HEK293 (cell line): ENCODE measurements around the gene TBC1D5.

ENCODE experiments used
- CTCF ChIA-PET: fragments of 350-600 bp; formaldehyde crosslinking; extraction: SDS; loops from one replicate; lab custom pipeline; 2021; ENCODE audit warnings: antibody characterized with exemption; lab: Yijun Ruan, JAX
- POLR2A ChIA-PET: fragments of 300-600 bp; formaldehyde crosslinking; extraction: SDS; loops from one replicate; lab custom pipeline; 2020; ENCODE audit warnings: antibody characterized with exemption, inconsistent platforms; lab: Yijun Ruan, JAX
- H3K27ac ChIP-seq: fragments of 200-500 bp; sonication (Bioruptor generic); 2 replicates; pipeline ENCODE4 v1.5.1; 2014; ENCODE audit warnings: low read depth, low read length, control low read depth, inconsistent platforms; ENCODE audit errors: extremely low read depth
- H3K36me3 ChIP-seq, 2 experiments: fragments of 200-500 bp in 1 of 2; sonication (Bioruptor generic) in 1 of 2; 1 replicate in 1 of 2; 2 replicates in 1 of 2; pipeline ENCODE4 v1.5.1; 2014 to 2017; ENCODE audit warnings: inconsistent platforms in 2 of 2, low read length in 2 of 2; ENCODE audit not compliant: control insufficient read depth in 2 of 2, insufficient read depth in 1 of 2
- H3K4me1 ChIP-seq: fragments of 200-500 bp; sonication (Bioruptor generic); 2 replicates; pipeline ENCODE4 v1.5.1; 2014; ENCODE audit warnings: mild to moderate bottlenecking, low read length, inconsistent platforms; ENCODE audit not compliant: control insufficient read depth, insufficient read depth
- H3K4me3 ChIP-seq: 2 replicates; pipeline ENCODE4 v1.5.1; 2011; ENCODE audit warnings: low read depth, mild to moderate bottlenecking, control low read depth, low read length, moderate library complexity
- H3K9me3 ChIP-seq: fragments of 200-500 bp; sonication (Bioruptor generic); 2 replicates; pipeline ENCODE4 v1.5.1; 2014; ENCODE audit warnings: low read depth, low read length, inconsistent platforms; ENCODE audit not compliant: control insufficient read depth, insufficient read depth
- KLF16 ChIP-seq: fragments of 450-650 bp; formaldehyde crosslinking; IDR thresholded peaks from 2 replicates; pipeline ENCODE4 v1.5.1; 2017; ENCODE audit warnings: missing biosample characterization, missing genetic modification characterization
- KLF7 ChIP-seq: fragments of 450-650 bp; formaldehyde crosslinking; IDR thresholded peaks from 2 replicates; pipeline ENCODE4 v1.5.1; 2016; ENCODE audit warnings: missing biosample characterization, missing genetic modification characterization, borderline replicate concordance
- SCRT2 ChIP-seq: fragments of 450-650 bp; formaldehyde crosslinking; IDR thresholded peaks from 2 replicates; pipeline ENCODE4 v1.5.1; 2016; ENCODE audit warnings: missing biosample characterization, missing genetic modification characterization
- TCF7L2 ChIP-seq: IDR thresholded peaks from 2 replicates; pipeline ENCODE4 v1.6.1; 2011; ENCODE audit warnings: low read depth, mild to moderate bottlenecking, inconsistent platforms, low read length, moderate library complexity, borderline replicate concordance
- ZBTB20 ChIP-seq: fragments of 450-650 bp; formaldehyde crosslinking; IDR thresholded peaks from 2 replicates; pipeline ENCODE4 v1.5.1; 2016; ENCODE audit warnings: missing biosample characterization, missing genetic modification characterization
- ZNF169 ChIP-seq: fragments of 450-650 bp; formaldehyde crosslinking; IDR thresholded peaks from 2 replicates; pipeline ENCODE4 v1.5.1; 2016; ENCODE audit warnings: missing biosample characterization, missing genetic modification characterization
- ZNF2 ChIP-seq: fragments of 450-650 bp; formaldehyde crosslinking; IDR thresholded peaks from 2 replicates; pipeline ENCODE4 v1.5.1; 2016; ENCODE audit warnings: missing biosample characterization, missing genetic modification characterization
- ZNF248 ChIP-seq: fragments of 450-650 bp; formaldehyde crosslinking; IDR thresholded peaks from 2 replicates; pipeline ENCODE4 v1.5.1; 2017; ENCODE audit warnings: missing biosample characterization, missing genetic modification characterization
- ZNF274 ChIP-seq, 2 experiments: fragments of 200-500 bp in 1 of 2; fragments of 450-650 bp in 1 of 2; sonication (Bioruptor generic) in 1 of 2; formaldehyde crosslinking in 1 of 2; IDR thresholded peaks; 2 replicates each; pipeline versions ENCODE4 v1.5.1 to v1.6.1; 2014 to 2016; ENCODE audit warnings: borderline replicate concordance in 1 of 2, inconsistent platforms in 1 of 2, low read length in 1 of 2, missing biosample characterization in 1 of 2, missing genetic modification characterization in 1 of 2
- ZNF350 ChIP-seq: fragments of 450-650 bp; formaldehyde crosslinking; IDR thresholded peaks from 2 replicates; pipeline ENCODE4 v1.5.0; 2017; ENCODE audit warnings: missing biosample characterization, mild to moderate bottlenecking, missing genetic modification characterization
- ZNF521 ChIP-seq: fragments of 450-650 bp; formaldehyde crosslinking; IDR thresholded peaks from 2 replicates; pipeline ENCODE4 v1.5.1; 2017; ENCODE audit warnings: missing biosample characterization, mild to moderate bottlenecking, missing genetic modification characterization
- ZNF529 ChIP-seq: fragments of 450-650 bp; formaldehyde crosslinking; IDR thresholded peaks from 2 replicates; pipeline ENCODE4 v1.5.1; 2017; ENCODE audit warnings: missing genetic modification characterization, missing biosample characterization; ENCODE audit not compliant: insufficient replicate concordance
- ZNF600 ChIP-seq: fragments of 450-650 bp; formaldehyde crosslinking; IDR thresholded peaks from 2 replicates; pipeline ENCODE4 v1.5.1; 2016; ENCODE audit warnings: missing biosample characterization, missing genetic modification characterization
- ZNF621 ChIP-seq: fragments of 450-650 bp; formaldehyde crosslinking; IDR thresholded peaks from 2 replicates; pipeline ENCODE4 v1.5.1; 2017; ENCODE audit warnings: missing biosample characterization, missing genetic modification characterization
- ZNF629 ChIP-seq: fragments of 450-650 bp; formaldehyde crosslinking; IDR thresholded peaks from 2 replicates; pipeline ENCODE4 v1.5.1; 2017; ENCODE audit warnings: missing biosample characterization, missing genetic modification characterization
- ZNF701 ChIP-seq: fragments of 450-650 bp; formaldehyde crosslinking; IDR thresholded peaks from 2 replicates; pipeline ENCODE4 v1.5.1; 2016; ENCODE audit warnings: missing biosample characterization, missing genetic modification characterization
- ZNF768 ChIP-seq: fragments of 450-650 bp; formaldehyde crosslinking; IDR thresholded peaks from 2 replicates; pipeline ENCODE4 v1.5.1; 2018; ENCODE audit warnings: missing biosample characterization, mild to moderate bottlenecking, missing genetic modification characterization
- ZNF777 ChIP-seq: fragments of 450-650 bp; formaldehyde crosslinking; IDR thresholded peaks from 2 replicates; pipeline ENCODE4 v1.5.1; 2017; ENCODE audit warnings: missing biosample characterization, missing genetic modification characterization, borderline replicate concordance
- TF ChIP-seq, protein P1 (sequence below): fragments of 450-650 bp; formaldehyde crosslinking; IDR thresholded peaks from 2 replicates; pipeline ENCODE4 v1.5.1; 2017; ENCODE audit warnings: missing biosample characterization, missing genetic modification characterization
- TF ChIP-seq, protein P2 (sequence below): fragments of 450-650 bp; IDR thresholded peaks from 2 replicates; pipeline ENCODE4 v1.5.1; 2018; ENCODE audit warnings: missing biosample characterization, missing genetic modification characterization
- TF ChIP-seq, protein P3 (sequence below): fragments of 450-650 bp; formaldehyde crosslinking; IDR thresholded peaks from 2 replicates; pipeline ENCODE4 v1.5.1; 2016; ENCODE audit warnings: missing biosample characterization, missing genetic modification characterization
- TF ChIP-seq, protein P4 (sequence below): fragments of 450-650 bp; formaldehyde crosslinking; IDR thresholded peaks from 2 replicates; pipeline ENCODE4 v1.5.1; 2016; ENCODE audit warnings: missing biosample characterization, missing genetic modification characterization

The TBC1D5 gene

DNA sequence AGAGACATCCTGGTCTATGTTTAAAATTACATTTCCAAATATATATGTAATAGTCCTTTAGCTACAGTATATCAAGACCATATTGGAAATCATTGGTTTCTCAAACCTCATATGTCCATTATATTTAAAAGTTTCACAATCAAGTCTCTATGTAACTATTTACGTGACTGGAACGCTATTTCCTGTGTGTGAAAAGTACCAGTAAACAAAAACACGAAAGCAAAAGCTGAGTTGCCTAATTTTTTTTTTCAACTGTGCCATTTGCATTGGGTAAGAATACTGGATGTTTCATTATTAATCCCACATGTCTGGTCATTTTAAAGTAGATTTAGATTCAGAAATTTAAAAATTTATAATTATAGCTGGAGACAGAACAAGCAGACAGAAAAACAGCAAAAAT is 381.4 kb downstream of the TBC1D5 start (continued):
- TF ChIP-seq, protein P1, sequence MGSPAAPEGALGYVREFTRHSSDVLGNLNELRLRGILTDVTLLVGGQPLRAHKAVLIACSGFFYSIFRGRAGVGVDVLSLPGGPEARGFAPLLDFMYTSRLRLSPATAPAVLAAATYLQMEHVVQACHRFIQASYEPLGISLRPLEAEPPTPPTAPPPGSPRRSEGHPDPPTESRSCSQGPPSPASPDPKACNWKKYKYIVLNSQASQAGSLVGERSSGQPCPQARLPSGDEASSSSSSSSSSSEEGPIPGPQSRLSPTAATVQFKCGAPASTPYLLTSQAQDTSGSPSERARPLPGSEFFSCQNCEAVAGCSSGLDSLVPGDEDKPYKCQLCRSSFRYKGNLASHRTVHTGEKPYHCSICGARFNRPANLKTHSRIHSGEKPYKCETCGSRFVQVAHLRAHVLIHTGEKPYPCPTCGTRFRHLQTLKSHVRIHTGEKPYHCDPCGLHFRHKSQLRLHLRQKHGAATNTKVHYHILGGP (tag by site-specific recombination) = no peak
- TF ChIP-seq ZNF629 (tag by site-specific recombination) = no peak
- no peak for TF ChIP-seq ZNF529 (tag by site-specific recombination)

DNA sequence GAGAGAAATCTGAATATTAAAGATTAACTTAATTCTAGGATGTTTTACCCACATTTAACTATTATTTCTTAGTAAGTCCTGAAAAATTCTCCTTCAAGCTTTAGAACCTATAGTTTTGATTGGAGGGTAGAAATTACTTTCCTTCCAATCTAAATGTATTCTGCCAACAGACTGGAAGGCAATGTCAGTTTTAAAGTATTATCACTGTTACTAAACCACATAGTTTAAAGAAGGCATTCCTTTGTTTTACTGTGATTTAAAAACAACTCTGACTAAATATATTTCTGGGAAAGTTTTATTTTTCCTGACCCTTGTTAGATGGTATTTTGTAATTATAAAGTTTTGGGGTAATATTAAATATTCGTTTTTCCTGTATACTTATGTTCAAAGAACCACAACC is 382.5 kb downstream of the TBC1D5 start:
- H3K4me1 ChIP-seq = no peaks in the 10 kb centered on the region
- no peaks in the 10 kb centered on the region for H3K9me3 ChIP-seq
- no peak overlapping the region for H3K27ac ChIP-seq
- POLR2A ChIA-PET = no interaction called here
- CTCF ChIA-PET = no interaction called here
- no peaks in the 10 kb centered on the region for H3K36me3 ChIP-seq
- TF ChIP-seq, protein P2, sequence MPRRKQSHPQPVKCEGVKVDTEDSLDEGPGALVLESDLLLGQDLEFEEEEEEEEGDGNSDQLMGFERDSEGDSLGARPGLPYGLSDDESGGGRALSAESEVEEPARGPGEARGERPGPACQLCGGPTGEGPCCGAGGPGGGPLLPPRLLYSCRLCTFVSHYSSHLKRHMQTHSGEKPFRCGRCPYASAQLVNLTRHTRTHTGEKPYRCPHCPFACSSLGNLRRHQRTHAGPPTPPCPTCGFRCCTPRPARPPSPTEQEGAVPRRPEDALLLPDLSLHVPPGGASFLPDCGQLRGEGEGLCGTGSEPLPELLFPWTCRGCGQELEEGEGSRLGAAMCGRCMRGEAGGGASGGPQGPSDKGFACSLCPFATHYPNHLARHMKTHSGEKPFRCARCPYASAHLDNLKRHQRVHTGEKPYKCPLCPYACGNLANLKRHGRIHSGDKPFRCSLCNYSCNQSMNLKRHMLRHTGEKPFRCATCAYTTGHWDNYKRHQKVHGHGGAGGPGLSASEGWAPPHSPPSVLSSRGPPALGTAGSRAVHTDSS (tag by site-specific recombination) = no peak
- TF ChIP-seq ZNF248 (tag by site-specific recombination) (no peak), ZBTB20 (tag by site-specific recombination) (no peak), ZNF274 (IDR thresholded peaks at IDR 0.05; ENCODE audit: low read length) (no peak), ZNF274 (tag by site-specific recombination; IDR thresholded peaks at IDR 0.05; ENCODE audit: borderline replicate concordance) (no peak), ZNF768 (tag by site-specific recombination) (no peak), ZNF169 (tag by site-specific recombination) (no peak), KLF16 (tag by site-specific recombination) (no peak), ZNF350 (tag by site-specific recombination) (no peak), ZNF521 (tag by site-specific recombination) (no peak)
- no peak overlapping the region for H3K4me3 ChIP-seq

DNA sequence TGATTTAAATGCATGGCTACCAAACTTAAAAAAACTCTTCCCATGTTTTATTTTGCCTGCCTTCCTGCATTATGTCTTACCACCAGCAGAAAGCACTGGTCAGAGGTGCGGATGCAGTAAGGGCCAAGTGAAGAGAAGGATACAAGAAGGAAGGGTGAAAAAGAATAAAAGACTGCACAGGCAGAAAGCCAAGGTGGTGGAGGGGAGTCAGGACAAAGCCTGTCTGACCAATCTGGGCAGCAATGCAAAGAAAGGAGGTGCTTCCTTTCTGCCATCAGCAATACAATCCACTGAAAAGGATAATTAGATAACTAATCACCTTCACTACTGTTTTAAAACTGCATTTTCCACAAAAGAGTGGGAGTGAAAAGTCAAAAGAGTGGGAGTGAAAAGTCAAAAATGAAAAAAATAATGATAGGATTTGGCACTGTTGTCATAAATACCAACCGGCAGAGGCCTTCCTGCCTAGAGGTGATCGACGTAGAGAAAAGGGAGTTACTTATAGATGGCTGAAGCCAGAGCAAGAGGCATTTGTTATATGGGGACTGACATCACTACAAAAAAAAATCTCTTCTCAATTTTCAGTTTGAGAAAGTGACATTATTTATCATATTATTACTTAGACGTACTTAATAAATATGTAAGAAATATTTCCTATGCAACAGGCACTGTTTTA is 385.3 kb downstream of the TBC1D5 start:
- CTCF ChIA-PET = no interaction called here
- POLR2A ChIA-PET = interaction anchor here (0.6 kb wide), 1 partner anchor 343 kb away, joined by 3 read pairs; no protein-coding TSS in a partner anchor

More for the DNA sequence above, 385.3 kb downstream of the TBC1D5 start:
- Histone ChIP-seq H3K36me3 (no peaks in the 10 kb centered on the region), H3K27ac (no peak overlapping the region), H3K9me3 (no peaks in the 10 kb centered on the region), H3K4me1 (no peaks in the 10 kb centered on the region), H3K4me3 (no peak overlapping the region)
- TF ChIP-seq ZNF701 = no peak
- TF ChIP-seq, protein P3, sequence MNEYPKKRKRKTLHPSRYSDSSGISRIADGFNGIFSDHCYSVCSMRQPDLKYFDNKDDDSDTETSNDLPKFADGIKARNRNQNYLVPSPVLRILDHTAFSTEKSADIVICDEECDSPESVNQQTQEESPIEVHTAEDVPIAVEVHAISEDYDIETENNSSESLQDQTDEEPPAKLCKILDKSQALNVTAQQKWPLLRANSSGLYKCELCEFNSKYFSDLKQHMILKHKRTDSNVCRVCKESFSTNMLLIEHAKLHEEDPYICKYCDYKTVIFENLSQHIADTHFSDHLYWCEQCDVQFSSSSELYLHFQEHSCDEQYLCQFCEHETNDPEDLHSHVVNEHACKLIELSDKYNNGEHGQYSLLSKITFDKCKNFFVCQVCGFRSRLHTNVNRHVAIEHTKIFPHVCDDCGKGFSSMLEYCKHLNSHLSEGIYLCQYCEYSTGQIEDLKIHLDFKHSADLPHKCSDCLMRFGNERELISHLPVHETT (tag by site-specific recombination) = no peak
- TF ChIP-seq ZNF2 (tag by site-specific recombination) = no peak
- TF ChIP-seq KLF7 (tag by site-specific recombination) = no peak
- TF ChIP-seq, protein P4, sequence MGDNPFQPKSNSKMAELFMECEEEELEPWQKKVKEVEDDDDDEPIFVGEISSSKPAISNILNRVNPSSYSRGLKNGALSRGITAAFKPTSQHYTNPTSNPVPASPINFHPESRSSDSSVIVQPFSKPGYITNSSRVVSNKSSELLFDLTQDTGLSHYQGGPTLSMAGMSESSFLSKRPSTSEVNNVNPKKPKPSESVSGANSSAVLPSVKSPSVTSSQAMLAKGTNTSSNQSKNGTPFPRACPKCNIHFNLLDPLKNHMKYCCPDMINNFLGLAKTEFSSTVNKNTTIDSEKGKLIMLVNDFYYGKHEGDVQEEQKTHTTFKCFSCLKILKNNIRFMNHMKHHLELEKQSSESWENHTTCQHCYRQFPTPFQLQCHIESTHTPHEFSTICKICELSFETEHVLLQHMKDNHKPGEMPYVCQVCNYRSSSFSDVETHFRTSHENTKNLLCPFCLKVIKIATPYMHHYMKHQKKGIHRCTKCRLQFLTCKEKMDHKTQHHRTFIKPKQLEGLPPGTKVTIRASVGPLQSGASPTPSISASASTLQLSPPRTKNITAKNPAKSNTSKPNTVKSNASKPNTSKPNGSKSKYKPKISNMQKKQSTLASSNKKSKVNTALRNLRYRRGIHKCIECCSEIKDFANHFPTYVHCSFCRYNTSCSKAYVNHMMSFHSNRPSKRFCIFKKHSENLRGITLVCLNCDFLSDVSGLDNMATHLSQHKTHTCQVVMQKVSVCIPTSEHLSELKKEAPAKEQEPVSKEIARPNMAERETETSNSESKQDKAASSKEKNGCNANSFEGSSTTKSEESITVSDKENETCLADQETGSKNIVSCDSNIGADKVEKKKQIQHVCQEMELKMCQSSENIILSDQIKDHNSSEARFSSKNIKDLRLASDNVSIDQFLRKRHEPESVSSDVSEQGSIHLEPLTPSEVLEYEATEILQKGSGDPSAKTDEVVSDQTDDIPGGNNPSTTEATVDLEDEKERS (tag by site-specific recombination) = no peak
- no peak for TF ChIP-seq ZNF777
- TF ChIP-seq SCRT2 = no peak
- no peak for TF ChIP-seq ZNF600 (tag by site-specific recombination)
- TF ChIP-seq TCF7L2 = no peak
- TF ChIP-seq ZNF621 (tag by site-specific recombination) = no peak
- TF ChIP-seq KLF16 (tag by site-specific recombination) = no peak
